Endometrium (tissue), 2 donors: Measurements from ENCODE around the gene CPNE6.

Experiments
- FAIRE-seq: peaks from 2 replicates; lab custom pipeline; 2012; peaks lifted over from hg19 to GRCh38; lab: Jason Lieb, UNC
- donor health status: control.
- donor health status: control.

The CPNE6 gene

GRCh38 chr14:24054646-24055045 is 16.7 kb upstream of the CPNE6 start:
- no peak for FAIRE-seq

- FAIRE-seq: no peak
Measured at GRCh38 chr14:24055971-24056799, 15.2 kb upstream of the CPNE6 start.

GRCh38 chr14:24056800-24057184 is 14.6 kb upstream of the CPNE6 start:
- no peak for FAIRE-seq

DNA sequence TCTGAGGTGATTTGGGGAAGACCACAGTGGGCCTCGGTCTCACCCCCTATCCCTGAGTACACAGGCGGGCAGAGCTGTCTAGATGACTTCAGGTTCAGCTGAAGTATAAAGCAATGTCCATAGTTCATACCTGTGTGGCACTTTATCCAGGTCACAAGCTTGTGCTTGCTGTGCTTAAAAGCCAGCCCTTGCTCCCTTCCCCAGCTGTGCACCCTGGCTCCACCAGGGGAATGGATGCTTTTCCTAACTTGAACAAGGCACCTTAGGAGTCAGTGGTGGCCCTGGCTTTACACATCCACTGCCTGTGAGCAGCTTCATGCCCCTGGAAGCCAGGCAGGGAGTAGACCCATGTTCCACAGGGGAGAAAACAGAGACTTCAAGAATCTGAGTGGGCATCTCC is 14.1 kb upstream of the CPNE6 start:
- no peak for FAIRE-seq

DNA sequence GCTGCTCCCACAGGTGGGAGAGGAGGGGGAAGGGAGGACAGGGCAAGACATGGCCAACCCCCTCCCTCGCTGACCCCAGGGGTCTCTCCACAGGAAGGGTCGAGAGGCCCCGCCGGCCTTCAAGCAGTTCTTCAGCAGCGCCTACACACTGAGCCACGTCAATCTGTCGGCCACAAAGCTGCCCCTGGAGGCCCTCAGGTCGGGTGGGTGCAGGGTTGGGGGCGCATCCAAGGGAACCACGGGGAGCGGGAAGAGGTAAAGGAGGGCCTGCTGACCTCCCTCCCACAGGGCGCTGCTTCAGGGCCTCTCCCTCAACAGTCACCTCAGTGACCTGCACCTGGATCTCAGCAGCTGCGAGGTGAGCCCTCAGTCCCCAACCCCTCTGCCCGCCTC is 13.5 kb upstream of the CPNE6 start:
- no peak for FAIRE-seq

- no peak for FAIRE-seq
Measured at GRCh38 chr14:24058260-24058950, 13.0 kb upstream of the CPNE6 start.

GRCh38 chr14:24058951-24059475 is 12.3 kb upstream of the CPNE6 start:
- FAIRE-seq: no peak

- no peak for FAIRE-seq
Measured at GRCh38 chr14:24059841-24060388, 11.4 kb upstream of the CPNE6 start.

- no peak for FAIRE-seq
Measured at GRCh38 chr14:24060443-24060842, 10.9 kb upstream of the CPNE6 start.

DNA sequence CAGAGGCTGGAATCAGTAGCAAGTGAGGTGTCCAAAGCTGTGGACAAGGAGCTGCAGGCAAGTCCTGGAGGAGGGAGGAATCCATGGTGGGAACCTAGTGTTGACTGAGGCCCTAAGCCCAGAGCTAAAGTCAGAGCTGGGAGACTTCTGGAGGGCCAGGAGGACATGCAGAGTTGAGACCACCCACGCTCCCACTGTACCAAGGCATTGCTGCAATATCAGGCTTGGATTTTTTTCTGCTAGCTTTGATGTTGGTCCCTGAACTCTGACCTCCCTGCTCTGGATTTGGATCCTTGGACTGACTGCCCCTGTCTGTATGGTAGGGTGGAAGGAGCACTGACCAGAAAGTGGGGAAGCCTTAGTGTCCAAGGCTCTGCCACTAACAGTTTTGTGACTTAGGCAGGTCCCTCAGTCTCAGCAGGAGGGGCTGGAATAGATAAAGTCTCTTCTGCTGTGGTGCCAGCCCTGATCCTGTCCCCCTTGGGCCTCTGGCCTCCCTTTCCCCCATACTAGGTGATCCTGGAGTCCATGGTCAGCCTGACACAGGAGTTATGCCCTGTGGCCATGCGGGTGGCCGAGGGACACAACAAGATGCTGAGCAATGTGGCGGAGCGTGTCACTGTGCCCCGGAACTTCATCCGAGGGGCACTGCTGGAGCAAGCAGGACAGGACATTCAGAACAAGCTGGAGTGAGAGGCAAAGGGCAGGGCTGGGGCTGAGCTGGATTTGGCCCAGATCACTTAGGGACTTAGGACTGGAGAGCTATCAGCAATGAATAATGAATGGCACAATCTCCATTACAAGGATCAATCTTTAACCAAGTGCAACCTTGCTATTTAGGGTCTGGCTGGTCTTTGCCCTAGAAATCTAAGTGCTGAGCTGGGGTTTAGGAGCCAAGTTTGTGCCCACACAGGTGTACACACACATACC is 10.1 kb upstream of the CPNE6 start:
- no peak for FAIRE-seq

DNA sequence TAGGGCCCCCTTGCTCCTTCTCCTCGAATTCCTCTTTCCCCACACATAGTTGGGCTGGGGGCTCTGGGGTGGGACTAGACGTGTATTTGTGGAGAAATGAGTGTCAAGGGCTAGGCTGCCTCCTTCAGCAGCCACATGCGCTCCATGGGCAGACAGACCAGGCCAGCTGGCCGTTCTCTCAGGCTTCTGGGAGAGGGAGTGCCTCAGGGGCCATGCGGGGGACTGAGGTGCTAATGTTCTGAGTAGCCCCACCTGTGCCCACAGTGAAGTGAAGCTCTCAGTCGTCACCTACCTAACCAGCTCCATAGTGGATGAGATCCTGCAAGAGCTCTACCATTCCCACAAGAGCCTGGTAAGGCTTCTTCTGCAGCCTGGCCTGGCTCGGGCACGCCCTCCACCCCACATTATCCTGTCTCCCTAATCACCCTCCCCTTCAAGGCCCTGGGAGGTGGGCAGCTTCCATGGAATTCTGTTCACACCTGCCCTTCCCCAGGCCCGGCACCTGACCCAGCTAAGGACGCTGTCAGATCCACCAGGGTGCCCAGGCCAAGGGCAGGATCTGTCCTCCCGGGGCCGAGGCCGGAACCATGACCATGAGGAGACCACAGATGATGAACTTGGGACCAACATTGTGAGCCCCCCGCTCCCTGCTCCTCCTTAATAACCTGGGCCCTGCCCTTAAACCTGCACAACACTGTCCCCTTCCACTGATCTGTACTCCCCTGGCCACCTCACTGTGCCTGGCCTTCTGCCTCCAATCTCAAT is 9.0 kb upstream of the CPNE6 start:
- no peak for FAIRE-seq

DNA sequence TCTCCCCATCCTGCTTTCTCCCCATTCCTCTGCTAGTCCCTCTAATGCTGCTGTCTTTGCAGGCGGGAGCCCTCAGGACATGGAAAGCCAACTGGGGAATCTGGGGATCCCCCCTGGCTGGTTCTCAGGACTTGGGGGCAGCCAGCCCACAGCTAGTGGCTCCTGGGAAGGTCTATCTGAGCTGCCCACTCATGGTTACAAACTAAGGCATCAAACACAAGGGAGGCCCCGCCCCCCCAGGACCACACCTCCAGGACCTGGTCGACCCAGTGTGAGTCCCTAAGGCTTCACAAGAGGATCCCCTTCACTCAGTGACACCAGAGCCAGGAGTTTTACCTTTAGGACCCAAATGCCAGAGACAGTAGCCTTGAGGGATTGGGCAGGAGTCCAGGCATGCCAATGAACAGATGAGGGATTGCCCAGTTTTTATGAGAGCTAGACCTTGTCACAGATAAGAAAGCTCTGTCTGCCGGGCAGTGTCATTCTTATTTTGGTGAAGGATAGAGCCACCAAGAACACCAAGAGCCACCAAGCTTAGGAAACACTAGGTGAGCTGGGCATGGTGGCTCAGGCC is 8.0 kb upstream of the CPNE6 start:
- FAIRE-seq: no peak

GRCh38 chr14:24064091-24064795 is 7.1 kb upstream of the CPNE6 start:
- no peak for FAIRE-seq

GRCh38 chr14:24064856-24065255 is 6.5 kb upstream of the CPNE6 start:
- FAIRE-seq: no peak

DNA sequence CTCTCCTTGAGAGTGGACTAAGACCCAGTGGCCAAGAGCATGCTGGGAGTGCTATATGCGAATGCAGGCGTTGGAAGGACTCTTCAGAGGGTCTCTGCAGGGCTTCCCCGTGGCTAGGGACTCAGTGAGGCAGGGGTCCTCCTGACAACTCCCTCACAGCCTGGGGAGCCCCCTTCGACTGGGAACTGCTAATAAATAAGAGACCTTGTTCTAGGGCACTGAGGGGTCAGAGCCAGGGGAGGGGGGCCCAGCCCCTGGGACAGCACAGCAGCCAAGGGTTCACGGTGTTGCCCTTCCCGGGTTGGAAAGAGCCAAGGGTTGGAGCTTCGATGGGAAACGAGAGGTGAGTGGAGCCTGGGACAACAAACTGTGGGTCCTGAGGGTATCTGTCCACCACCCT is 6.0 kb upstream of the CPNE6 start:
- no peak for FAIRE-seq

GRCh38 chr14:24066496-24067132 is 4.7 kb upstream of the CPNE6 start:
- no peak for FAIRE-seq

GRCh38 chr14:24067133-24068082 is 4.0 kb upstream of the CPNE6 start:
- FAIRE-seq: no peak

DNA sequence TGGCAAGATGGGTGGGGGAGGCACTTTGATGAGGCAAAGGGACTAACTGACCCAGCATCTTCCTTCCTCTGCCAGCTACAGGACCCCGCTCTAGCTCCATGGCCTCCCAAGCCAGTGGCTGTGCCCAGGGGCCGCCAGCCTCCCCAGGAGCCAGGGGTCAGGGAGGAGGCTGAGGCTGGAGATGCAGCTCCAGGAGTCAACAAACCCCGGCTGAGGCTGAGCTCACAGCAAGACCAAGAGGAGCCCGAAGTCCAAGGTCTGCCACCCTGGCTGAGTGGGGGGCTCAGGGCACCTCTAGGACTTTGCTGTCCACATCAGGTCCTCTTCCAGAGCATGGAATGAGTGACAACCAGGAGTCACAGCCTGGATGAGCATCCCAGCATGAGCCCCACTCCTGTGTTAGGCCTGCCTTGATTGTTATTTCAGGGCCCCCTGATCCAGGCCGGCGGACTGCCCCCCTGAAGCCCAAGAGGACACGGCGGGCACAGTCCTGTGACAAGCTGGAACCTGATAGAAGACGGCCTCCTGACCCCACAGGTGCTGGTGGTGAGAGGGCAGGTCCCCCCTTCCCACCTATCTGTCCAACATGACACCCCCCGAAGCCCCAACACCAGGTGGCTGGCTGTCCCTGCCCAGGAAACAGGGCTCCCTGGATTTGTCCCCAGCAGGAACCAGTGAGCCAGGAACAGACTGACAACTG is 2.5 kb upstream of the CPNE6 start:
- FAIRE-seq: no peak
